ENCODE results near the gene CCDC197. TPM values are rescaled to one million over a fixed set of nuclear protein-coding genes. Genes with fewer than 3 reads are reported as not detected.

CCDC197 gene
- total RNA-seq, 1 donor, result not detected

- peak; percentile 65 for DNase-seq (ENCODE audit: low read depth)
- peak; percentile 30 for TF ChIP-seq CTCF (IDR thresholded peaks at IDR 0.05; ENCODE audit: insufficient read depth, low read depth, low read length)
- no peak overlapping the region for H3K4me3 ChIP-seq (ENCODE audit: low read depth, low read length)
Observed at GRCh38 chr14:93984987-93985410, 12.1 kb upstream of the CCDC197 start.

GRCh38 chr14:93986955-93987354, 10.1 kb upstream of the CCDC197 start:
- no peak for DNase-seq (ENCODE audit: low read depth)
- no peak overlapping the region for H3K4me3 ChIP-seq (ENCODE audit: low read depth, low read length)
- TF ChIP-seq CTCF (IDR thresholded peaks at IDR 0.05; ENCODE audit: insufficient read depth, low read depth, low read length), result no peak

- no peak for DNase-seq (ENCODE audit: low read depth)
- H3K4me3 ChIP-seq (ENCODE audit: low read depth, low read length), result no peak overlapping the region
- TF ChIP-seq CTCF (IDR thresholded peaks at IDR 0.05; ENCODE audit: insufficient read depth, low read depth, low read length), result no peak
Observed at GRCh38 chr14:93987376-93987775, 9.7 kb upstream of the CCDC197 start.

DNA sequence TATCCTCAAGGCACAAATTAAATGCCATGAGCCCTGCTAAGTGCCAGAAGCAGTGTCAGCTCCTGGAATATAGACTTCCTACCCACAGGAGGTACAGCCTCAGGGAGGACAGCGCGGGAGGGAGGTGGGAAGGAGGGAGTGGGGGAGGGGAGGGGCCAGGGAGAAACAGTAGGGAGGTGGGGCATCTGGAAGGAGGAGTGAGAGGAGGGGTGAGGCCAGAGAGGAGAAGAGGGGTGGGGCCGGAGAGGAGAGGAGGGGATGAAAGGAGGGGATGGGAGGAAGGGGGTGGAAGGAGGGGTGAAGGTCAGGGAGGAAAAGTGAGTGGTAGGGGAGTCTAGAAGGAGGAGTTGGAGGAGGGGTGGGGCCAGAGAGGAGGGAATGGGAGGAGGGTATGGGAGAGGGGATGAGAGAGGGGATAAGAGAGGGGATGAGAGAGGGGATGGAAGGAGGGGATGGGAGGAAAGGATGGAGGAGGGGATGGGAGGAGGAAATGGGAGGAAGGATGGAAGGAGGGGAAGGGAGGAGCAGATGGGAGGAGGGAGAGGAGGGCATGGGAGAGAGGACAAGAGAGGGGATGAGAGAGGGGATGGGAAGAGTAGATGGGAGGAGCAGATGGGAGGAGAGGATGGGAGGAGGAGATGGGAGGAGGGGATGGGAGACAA, 9.2 kb upstream of the CCDC197 start:
- H3K4me3 ChIP-seq (ENCODE audit: low read depth, low read length), result no peak overlapping the region
- no peak for TF ChIP-seq CTCF (IDR thresholded peaks at IDR 0.05; ENCODE audit: insufficient read depth, low read depth, low read length)
- no peak for DNase-seq (ENCODE audit: low read depth)

DNA sequence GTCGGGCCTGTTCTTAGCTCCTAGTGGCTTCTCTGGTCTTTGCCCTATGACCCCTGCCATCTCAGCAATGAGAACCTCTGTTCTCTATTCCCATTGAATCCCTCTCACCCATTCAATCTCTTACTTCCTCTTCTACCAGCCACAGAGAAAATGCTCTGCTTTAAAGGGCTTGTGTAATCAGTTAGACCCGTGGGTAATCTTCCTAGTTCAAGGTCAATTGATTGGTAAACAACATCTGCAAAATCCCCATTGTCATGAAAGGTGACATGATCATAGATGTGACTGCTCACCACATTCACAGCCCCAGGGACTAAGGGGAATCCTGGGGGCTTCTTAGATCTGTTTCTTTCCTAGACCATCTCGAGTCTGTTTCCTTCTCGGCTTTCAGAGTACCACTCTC, 7.2 kb upstream of the CCDC197 start:
- no peak overlapping the region for H3K4me3 ChIP-seq (ENCODE audit: low read depth, low read length)
- no peak for TF ChIP-seq CTCF (IDR thresholded peaks at IDR 0.05; ENCODE audit: insufficient read depth, low read depth, low read length)
- DNase-seq (ENCODE audit: low read depth), result no peak

- H3K4me3 ChIP-seq (ENCODE audit: low read depth, low read length), result no peak overlapping the region
- DNase-seq (ENCODE audit: low read depth), result no peak
- no peak for TF ChIP-seq CTCF (IDR thresholded peaks at IDR 0.05; ENCODE audit: insufficient read depth, low read depth, low read length)
Observed at GRCh38 chr14:93991212-93991611, 5.9 kb upstream of the CCDC197 start.

DNA sequence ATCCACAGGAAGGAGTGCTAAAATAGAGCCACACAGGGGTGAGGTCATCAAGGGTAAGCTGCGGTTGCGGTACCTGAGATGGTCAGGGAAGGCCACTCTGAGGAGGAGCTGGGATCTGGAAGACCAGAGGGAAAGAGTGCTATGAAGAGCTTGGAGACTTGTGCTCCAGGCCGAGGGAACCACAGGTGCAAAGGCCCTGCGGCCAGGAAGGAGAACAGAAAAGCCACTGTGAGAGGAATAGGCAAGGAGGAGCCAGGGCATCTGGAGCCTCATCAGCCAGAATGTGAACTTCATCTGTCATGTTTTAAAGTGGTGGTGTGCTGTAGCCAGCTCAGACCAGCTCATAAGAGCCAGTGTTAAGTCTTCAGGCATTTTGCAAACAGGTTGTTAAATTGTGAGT, 5.5 kb upstream of the CCDC197 start:
- no peak for DNase-seq (ENCODE audit: low read depth)
- no peak for TF ChIP-seq CTCF (IDR thresholded peaks at IDR 0.05; ENCODE audit: insufficient read depth, low read depth, low read length)
- no peak overlapping the region for H3K4me3 ChIP-seq (ENCODE audit: low read depth, low read length)

Data from fibroblast of villous mesenchyme (primary cell).